H1 (cell line): ENCODE results near the gene FCHO1. TPM values are rescaled to one million over a fixed set of nuclear protein-coding genes. Genes with fewer than 3 reads are reported as not detected.

Source experiments
- CREB1 ChIP-seq: IDR thresholded peaks from 2 replicates; pipeline ENCODE4 v1.6.1; 2012; ENCODE audit warnings: inconsistent platforms
- CTBP2 ChIP-seq: IDR thresholded peaks from 2 replicates; pipeline ENCODE4 v1.7.0; 2011; ENCODE audit warnings: borderline replicate concordance, mild to moderate bottlenecking, moderate library complexity, mixed read lengths, low read length; ENCODE audit not compliant: insufficient read depth, insufficient read length
- EGR1 ChIP-seq: IDR thresholded peaks from 2 replicates; pipeline ENCODE4 v1.6.1; 2011; ENCODE audit warnings: low read depth, low read length, borderline replicate concordance
- JUND ChIP-seq: IDR thresholded peaks from 2 replicates; pipeline ENCODE4 v1.6.1; 2011; ENCODE audit warnings: mild to moderate bottlenecking, improper control_type of control experiment, low read length
- ZNF274 ChIP-seq: IDR thresholded peaks from 2 replicates; pipeline ENCODE4 v1.7.0; 2012; ENCODE audit warnings: low read length, borderline replicate concordance; ENCODE audit errors: extremely low read depth
- polyA plus RNA-seq, 7 experiments: library from polyadenylated mRNA; depleted of rRNA in 3 of 7; stranded (reverse) in 5 of 7; unstranded in 2 of 7; fragments of >200 nt in 5 of 7; fragments of 200-250 nt in 2 of 7; gene quantifications; 1 replicate in 5 of 7; 2 replicates in 1 of 7; 4 replicates in 1 of 7; pipeline versions ENCODE4 v1.2.1 to v1.2.3, GENCODE V29; 2011 to 2013; ENCODE audit warnings: missing spikeins in 2 of 7, mixed read lengths in 2 of 7
- total RNA-seq: library from RNA; stranded (reverse); fragmentation: NEBNext Ultra II Directional; extraction: Animal tissue kit (Norgen Biotek cat#: 25700); gene quantifications from 2 replicates; pipeline ENCODE4 v1.2.1, GENCODE V29; 2021

Gene FCHO1
- total and polyA plus RNA-seq, 2 of the 8 experiments (the other 6 are each of a cell fraction or from before 2014, with no cell fraction given), result 13.0 to 25.9 TPM

GRCh38 chr19:17770613-17771012, 19.3 kb downstream of the FCHO1 start (continued):
- no peak for TF ChIP-seq CTBP2
- TF ChIP-seq EGR1, result no peak
- no peak for TF ChIP-seq ZNF274
- TF ChIP-seq JUND, result no peak
- TF ChIP-seq CREB1, result no peak
